Brain microvascular endothelial cell (primary cell): ENCODE data around the gene TIMP2.
"Not testable (repeated sequence)": the region's sequence is repeated elsewhere in the genome, so short reads cannot be mapped to it uniquely, and the experiment has no call there.

Source experiments
- DNase-seq: peaks from one replicate; pipeline ENCODE4 v3.0.0-alpha.2; 2020
- H3K27ac ChIP-seq: fragments of 250-450 bp; sonication (Bioruptor Pico); 2 replicates; pipeline ENCODE4 v1.5.1; 2020; ENCODE audit warnings: mild to moderate bottlenecking, moderate library complexity
- H3K27me3 ChIP-seq: fragments of 250-450 bp; sonication (Bioruptor Pico); replicated peaks from 2 replicates; pipeline ENCODE4 v1.5.1; 2020; ENCODE audit warnings: mild to moderate bottlenecking
- H3K36me3 ChIP-seq: fragments of 250-450 bp; sonication (Bioruptor Pico); replicated peaks from 2 replicates; pipeline ENCODE4 v1.5.1; 2020; ENCODE audit warnings: mild to moderate bottlenecking
- H3K4me3 ChIP-seq: 2 replicates; pipeline ENCODE4 v1.5.1; 2011; ENCODE audit warnings: low read depth, mild to moderate bottlenecking, control low read depth, low read length, moderate library complexity
- CTCF ChIP-seq: IDR thresholded peaks from 2 replicates; pipeline ENCODE4 v1.5.1; 2011; ENCODE audit warnings: low read depth, mild to moderate bottlenecking, moderate library complexity, low read length, control low read depth, inconsistent platforms; ENCODE audit errors: missing control alignments
- in situ Hi-C: cut with HindIII; loops from 2 replicates; pipeline ENCODE4 v1.10.0; 2017; ENCODE audit warnings: low sequenced_read_pairs, low pct_ligation_motif_present

Gene TIMP2

DNA sequence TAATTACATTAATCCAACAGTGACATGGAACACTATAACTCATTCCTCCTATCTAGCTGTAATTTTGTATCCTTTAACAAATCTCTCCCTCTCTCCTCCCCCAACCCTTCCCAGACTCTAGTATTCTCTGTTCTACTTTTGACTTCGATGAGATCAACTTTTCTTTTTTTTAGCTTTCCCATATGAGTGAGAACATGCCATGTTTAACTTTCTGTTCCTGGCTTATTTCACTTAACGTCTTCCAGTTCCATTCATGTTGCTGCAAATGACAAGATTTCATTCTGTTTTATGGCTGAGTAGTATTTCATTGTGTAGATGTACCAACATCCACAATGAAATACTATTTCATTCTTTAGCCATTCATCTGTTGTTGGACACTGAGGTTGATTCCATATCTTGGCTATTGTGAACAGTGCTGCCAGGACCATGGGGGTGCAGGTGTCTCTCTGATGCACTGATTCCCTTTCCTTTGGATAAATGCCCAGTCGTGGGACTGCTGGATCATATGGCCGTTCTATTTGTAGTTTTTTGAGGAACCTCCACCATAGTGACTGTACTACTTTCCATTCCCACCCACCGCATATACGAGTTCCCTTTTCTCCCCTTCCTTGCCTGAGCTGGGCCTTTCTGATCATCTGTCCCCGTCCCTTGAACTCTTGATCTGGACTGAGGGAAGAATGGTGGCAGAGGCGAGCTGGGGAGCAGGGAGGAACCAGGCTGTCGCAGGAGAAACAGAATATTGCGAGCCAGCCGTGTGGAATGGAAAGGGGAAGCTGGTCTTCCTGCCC lies 14.5 kb downstream of the TIMP2 start:
- no peak for DNase-seq
- H3K27me3 ChIP-seq, result no peaks in the 10 kb centered on the region
- in situ Hi-C loops, result no loop called here
- peaks cover 1% of the 10 kb centered on the region for H3K36me3 ChIP-seq
- H3K4me3 ChIP-seq, result no peak overlapping the region
- no peak for TF ChIP-seq CTCF
- H3K27ac ChIP-seq, result no peak overlapping the region

- H3K36me3 ChIP-seq, result peaks cover 6% of the 10 kb centered on the region
- no peak overlapping the region for H3K27ac ChIP-seq
- H3K27me3 ChIP-seq, result no peaks in the 10 kb centered on the region
- H3K4me3 ChIP-seq, result no peak overlapping the region
- in situ Hi-C loops, result no loop called here
- TF ChIP-seq CTCF, result no peak
- no peak for DNase-seq
These were observed 16.8 kb downstream of the TIMP2 start for GRCh38 chr17:78908426-78908825.

- in situ Hi-C loops, result no loop called here
- H3K4me3 ChIP-seq, result no peak overlapping the region
- no peak overlapping the region for H3K27ac ChIP-seq
- H3K36me3 ChIP-seq, result peaks cover 23% of the 10 kb centered on the region
- TF ChIP-seq CTCF, result no peak
- DNase-seq, result no peak
- no peaks in the 10 kb centered on the region for H3K27me3 ChIP-seq
These were observed 19.6 kb downstream of the TIMP2 start for GRCh38 chr17:78905541-78905940.

DNA sequence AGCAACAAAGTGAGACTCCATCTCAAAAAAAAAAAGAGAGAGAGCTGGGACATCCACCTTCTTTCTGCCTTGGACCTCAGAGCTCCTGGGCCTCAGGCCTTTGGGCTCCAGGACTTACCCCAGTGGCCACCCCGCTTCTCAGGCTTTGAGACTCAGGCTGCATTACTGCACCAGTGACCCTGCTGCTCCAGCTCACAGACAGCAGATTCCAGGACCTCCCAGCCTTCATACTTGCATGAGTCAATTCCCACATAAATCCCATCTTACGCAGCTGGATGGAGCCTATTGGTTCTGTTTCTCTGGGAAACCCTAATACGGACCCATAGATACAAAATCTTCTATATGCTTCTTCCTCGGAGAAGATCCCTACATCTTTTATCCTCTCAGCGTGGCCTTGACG lies 20.1 kb downstream of the TIMP2 start:
- no peak for TF ChIP-seq CTCF
- H3K27ac ChIP-seq, result no peak overlapping the region
- H3K36me3 ChIP-seq, result peaks cover 24% of the 10 kb centered on the region
- no peak overlapping the region for H3K4me3 ChIP-seq
- no peaks in the 10 kb centered on the region for H3K27me3 ChIP-seq
- DNase-seq, result no peak
- in situ Hi-C loops, result no loop called here

DNA sequence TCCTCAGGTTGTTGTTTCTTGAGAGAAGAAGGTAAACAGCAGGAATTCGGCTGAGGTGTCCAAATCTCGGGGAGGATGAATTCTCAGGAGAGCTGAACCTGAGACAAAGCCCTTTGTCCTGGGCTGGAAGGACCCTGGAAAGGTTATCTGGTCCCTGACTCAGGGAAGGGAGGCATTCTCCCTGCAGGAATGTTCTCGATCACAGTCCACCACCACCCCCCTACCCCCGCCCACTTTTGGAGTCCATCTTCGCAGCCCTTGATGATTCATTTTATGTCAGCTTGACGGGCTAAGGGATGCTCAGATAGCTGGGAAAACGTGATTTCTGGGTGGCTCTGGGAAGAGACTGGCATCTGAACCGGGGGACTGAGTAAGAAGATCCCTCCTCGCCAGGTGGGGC lies 20.8 kb downstream of the TIMP2 start:
- in situ Hi-C loops, result no loop called here
- Histone ChIP-seq H3K36me3 (peaks cover 24% of the 10 kb centered on the region), H3K27me3 (no peaks in the 10 kb centered on the region), H3K4me3 (no peak overlapping the region), H3K27ac (no peak overlapping the region)
- no peak for DNase-seq
- TF ChIP-seq CTCF, result no peak

- in situ Hi-C loops, result no loop called here
- no peaks in the 10 kb centered on the region for H3K27me3 ChIP-seq
- H3K27ac ChIP-seq, result no peak within 1 kb of the TSS
- DNase-seq, result no peak
- TF ChIP-seq CTCF, result no peak
- H3K36me3 ChIP-seq, result peaks cover 26% of the 10 kb centered on the region
- no peak within 1 kb of the TSS for H3K4me3 ChIP-seq
These were observed 21.9 kb downstream of the TIMP2 start, which contains the start of gene CEP295NL for GRCh38 chr17:78903101-78903779. TSS of gene CEP295NL (minus strand) at chr17:78903201. CDS start at chr17:78901828, 1,373 bp downstream.

GRCh38 chr17:78902231-78902630 lies 23.0 kb downstream of the TIMP2 start:
- H3K27me3 ChIP-seq, in situ Hi-C loops, H3K4me3 ChIP-seq, H3K27ac ChIP-seq, DNase-seq: not testable (repeated sequence)
- peaks cover 33% of the 10 kb centered on the region for H3K36me3 ChIP-seq
